Hindlimb muscle (tissue), 1 donor: Measurements from ENCODE around the gene SMPDL3A. TPM values are rescaled to one million over a fixed set of nuclear protein-coding genes. Genes with fewer than 3 reads are reported as not detected.

ENCODE experiments used
- DNase-seq: peaks from one replicate; pipeline ENCODE4 v3.0.0-alpha.2; 2013
- polyA plus RNA-seq: library from polyadenylated mRNA; unstranded; fragments of 120-200 nt; gene quantifications from one replicate; pipeline ENCODE4 v1.2.1, GENCODE V29; 2013; ENCODE audit not compliant: insufficient read length

Gene SMPDL3A
- polyA plus RNA-seq, 1 donor = 16.0 TPM

DNA sequence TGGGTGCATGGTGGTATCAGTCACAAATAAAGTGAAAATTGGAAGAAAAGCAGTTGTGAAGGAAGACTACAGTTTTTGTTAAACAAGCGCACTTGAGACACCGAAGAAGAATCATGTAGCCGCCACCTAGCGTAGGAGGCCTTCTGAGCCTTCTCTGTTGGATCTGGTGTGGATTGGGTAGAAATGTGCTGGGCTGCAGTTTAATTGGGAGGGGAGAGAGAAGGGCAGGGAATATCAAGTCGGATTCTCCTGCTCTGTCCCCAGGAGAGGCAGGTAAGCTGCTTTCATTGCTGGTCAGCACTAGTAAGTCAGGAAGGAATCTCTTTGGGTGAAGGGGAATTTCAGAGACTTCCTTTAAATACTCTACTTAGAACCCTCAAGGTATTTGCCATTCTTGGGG is 10.8 kb upstream of the SMPDL3A start:
- no peak for DNase-seq

GRCh38 chr6:122778985-122779661 is 9.9 kb upstream of the SMPDL3A start:
- DNase-seq = no peak

GRCh38 chr6:122779667-122780066 is 9.4 kb upstream of the SMPDL3A start, which contains the start of gene FABP7:
Gene FABP7, plus strand, starts transcription at chr6:122779716. Its CDS starts 79 bp downstream, at chr6:122779795.
- no peak for DNase-seq

DNA sequence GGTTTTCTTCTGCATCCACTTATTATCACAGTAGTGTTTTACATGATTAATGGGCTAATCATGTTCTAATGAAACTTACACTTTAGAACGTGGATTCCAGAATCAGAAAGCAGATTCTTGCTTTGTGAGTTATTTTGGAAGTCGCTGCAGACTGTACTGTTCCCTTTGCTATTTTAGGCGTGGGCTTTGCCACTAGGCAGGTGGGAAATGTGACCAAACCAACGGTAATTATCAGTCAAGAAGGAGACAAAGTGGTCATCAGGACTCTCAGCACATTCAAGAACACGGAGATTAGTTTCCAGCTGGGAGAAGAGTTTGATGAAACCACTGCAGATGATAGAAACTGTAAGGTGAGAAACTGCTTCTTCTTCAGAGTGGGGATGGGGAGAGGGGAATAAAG is 8.9 kb upstream of the SMPDL3A start:
- DNase-seq = no peak

GRCh38 chr6:122781716-122782115 is 7.3 kb upstream of the SMPDL3A start:
- DNase-seq = no peak

GRCh38 chr6:122783401-122783800 is 5.7 kb upstream of the SMPDL3A start:
- DNase-seq = no peak

DNA sequence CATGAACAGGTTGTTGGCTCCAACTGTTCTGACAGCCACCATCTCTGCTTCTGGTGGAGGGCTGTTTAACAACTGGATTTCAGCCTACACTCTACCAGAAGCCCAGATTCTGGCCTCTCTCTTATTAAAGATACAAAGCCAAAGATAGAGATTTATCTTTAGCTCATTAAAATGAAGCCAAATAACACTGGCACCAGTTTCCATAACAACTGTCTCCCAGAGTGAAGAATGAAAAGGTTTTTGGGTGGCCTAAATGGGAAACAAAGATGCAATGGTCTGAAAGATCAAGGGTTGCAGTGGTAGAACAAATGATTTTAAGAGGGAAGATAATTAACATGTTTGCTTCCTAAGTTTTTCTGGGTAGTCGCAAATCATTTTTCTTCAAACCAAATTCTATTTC is 3.2 kb upstream of the SMPDL3A start:
- no peak for DNase-seq

DNA sequence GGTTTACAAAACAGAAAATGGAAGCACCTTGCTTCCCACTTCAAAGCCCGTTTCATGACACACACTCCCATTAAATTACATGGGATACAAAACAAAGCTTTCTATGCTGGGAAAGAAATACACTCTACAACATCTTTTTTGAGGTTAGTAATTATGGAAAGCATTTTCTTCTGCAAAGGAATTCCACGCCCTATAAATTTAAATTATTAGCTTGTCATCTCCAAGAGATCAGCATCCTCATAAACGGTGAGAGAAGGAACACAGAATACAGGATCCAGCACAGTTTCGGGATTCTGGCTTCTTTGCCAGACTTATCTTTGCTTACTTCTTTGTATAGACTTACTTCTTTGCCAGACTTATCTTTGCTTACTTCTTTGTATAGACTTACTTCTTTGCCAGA is 1.3 kb upstream of the SMPDL3A start:
- DNase-seq = no peak

DNA sequence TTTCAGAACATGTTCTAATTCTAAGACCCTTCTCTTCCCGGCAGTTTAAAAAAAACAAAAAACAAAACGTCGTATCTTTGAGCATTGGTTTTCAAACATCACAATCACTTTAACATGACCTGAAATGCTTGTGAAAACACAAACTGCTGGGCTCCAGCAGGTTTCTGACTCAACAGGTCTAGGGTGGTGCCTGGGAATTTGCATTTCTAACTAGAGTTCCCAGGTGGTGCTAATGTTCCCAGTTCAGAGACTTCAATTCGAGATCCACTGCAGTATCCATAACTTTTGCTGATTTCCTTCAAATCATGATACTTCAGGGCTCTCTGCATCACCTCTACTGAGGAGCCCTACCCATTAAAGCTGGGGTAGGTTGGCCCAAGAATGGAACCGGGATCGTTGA is 850 bp upstream of the SMPDL3A start:
- no peak for DNase-seq

- no peak for DNase-seq
These were observed 336 bp upstream of the SMPDL3A start for GRCh38 chr6:122788663-122789181.

DNA sequence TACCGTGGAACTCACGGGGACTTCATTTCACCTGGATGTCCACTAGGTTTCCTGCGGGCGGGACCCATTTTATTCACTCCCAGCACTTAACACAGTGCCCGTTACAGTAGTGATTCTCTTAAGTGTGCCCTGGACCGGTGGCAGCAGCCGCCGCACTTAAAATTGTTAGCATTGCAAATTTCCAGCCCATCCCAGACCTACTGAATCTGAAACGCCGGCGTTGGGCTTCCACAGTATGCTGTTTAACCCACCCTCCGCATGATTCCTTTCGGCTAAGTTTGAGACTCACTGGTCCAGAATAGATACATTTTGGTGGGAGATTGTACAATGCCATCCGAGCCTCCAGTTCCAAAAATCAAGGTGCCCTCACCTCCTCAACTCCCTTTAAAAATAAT is 967 bp downstream of the SMPDL3A start:
- DNase-seq = no peak

- DNase-seq = peak; percentile 29
These were observed 1.6 kb downstream of the SMPDL3A start for GRCh38 chr6:122790423-122791309.

GRCh38 chr6:122791310-122791679 is 2.2 kb downstream of the SMPDL3A start:
- DNase-seq = no peak

GRCh38 chr6:122792766-122793165 is 3.7 kb downstream of the SMPDL3A start:
- no peak for DNase-seq

DNA sequence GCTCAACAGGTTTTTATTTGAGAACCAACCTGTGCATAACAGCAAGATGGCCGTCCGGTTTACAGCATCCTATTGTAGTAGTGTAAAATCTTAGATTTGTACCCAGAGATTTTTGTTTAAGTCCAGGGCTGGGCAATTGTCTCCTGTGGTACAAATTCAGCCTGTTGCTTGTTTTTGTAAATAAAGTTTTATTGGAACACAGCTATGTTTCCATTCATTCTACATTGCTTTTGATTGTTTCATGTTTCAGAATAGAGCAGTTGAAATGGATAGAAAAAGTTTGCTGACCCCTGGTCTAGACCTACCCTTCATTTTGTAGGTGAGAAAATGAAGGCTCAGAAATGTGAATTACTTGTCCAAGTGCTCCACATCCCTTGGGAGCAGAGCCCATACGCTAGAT is 8.5 kb downstream of the SMPDL3A start:
- no peak for DNase-seq

- DNase-seq = no peak
These were observed 9.1 kb downstream of the SMPDL3A start for GRCh38 chr6:122798099-122798641.

DNA sequence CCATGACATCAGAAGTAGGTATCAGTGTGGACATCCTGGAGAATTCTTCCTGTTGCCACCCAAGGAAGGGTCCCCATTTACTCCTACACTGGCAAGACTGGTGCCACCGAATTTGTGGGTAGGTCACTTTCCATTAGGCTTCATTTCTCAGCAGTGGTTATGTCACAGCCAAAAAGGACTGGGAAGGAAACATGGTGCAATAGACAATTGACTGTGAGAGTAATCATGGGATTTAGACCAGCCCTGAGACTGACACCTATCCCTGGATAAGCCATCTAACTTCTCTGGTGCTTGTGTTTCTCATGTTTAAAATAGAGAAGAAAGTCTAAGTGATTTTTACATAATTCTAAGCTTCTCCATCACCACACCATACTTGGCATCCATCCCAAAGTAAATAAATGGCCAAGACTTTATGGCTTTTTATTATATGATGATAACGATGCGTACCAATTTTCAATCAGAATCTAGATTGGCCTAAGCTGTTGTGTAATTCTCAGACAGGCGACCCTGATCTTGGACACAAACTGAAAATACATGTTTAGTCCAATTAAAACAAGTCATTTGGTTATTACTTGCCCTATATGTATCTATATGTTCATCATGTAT is 10.2 kb downstream of the SMPDL3A start:
- DNase-seq = no peak

- no peak for DNase-seq
These were observed 11.0 kb downstream of the SMPDL3A start for GRCh38 chr6:122799916-122800686.

DNA sequence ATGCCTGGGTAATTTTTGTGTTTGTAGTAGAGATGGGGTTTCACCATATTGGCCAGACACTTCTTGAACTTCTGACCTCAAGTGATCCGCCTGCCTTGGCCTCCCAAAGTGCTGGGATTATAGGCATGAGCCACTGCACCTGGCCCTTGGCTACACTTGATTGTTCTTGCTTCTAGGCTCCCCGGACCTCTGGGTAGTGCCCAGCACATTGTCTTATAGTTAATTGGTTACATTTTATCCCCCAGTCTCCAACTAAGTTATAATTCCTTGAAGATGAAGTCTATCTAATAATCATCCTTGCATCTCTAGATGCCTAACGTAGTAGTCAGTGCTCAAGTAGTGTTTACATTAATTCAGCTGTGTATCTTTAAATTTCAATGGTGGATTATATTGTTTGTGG is 11.8 kb downstream of the SMPDL3A start:
- no peak for DNase-seq

DNA sequence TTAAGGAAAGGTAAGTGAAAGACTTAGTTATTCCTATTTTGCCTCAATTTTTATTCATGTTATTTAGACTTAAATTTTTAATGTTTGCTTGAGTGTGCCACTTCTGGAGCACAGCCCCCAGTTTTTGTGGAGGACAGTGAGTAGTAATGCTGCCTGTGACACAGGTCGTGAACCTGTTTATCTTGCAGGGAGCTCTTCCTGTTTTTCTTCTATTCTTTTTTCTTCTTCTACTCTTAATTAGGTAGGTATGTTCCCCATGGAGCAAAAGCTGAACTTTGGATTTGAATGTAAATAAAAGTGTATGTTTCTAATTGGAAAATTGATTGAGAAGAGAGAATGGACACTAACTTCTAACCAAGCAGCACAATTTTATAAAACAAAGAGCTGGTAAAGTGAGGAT is 12.3 kb downstream of the SMPDL3A start:
- DNase-seq = no peak

DNA sequence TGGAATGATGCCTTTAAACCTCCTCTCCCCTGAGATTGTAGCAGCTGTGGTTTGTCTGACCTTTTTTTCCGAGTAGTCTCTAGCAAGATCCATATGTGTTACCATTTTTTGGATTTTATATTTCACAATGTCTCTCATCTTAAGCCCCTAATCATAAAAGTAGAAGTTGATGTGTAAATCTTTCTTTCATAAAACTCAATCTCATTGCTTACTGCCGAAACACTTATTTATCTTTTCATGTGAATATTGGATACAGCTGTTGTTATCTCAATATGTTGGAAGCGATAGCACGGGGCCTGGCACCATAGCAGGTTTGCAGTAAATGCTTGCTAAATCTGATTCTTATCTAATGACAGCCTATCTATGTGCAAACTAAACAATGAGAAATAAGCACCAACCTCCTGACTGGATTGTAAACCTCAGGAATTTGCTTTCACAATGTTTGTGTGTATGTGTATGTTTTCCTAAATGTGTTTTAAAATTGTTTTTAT is 14.2 kb downstream of the SMPDL3A start:
- DNase-seq = no peak

- no peak for DNase-seq
These were observed 16.0 kb downstream of the SMPDL3A start for GRCh38 chr6:122804962-122805485.
